HG02678 (cell line): ENCODE results near the gene CROCC2.

Experiments used
- ATAC-seq: cut with Tn5 transposase; IDR thresholded peaks from one replicate; pipeline ENCODE4 v1.9.1; 2021; ENCODE audit warnings: mild to moderate bottlenecking, moderate library complexity; ENCODE audit not compliant: unreplicated experiment

Gene CROCC2

DNA sequence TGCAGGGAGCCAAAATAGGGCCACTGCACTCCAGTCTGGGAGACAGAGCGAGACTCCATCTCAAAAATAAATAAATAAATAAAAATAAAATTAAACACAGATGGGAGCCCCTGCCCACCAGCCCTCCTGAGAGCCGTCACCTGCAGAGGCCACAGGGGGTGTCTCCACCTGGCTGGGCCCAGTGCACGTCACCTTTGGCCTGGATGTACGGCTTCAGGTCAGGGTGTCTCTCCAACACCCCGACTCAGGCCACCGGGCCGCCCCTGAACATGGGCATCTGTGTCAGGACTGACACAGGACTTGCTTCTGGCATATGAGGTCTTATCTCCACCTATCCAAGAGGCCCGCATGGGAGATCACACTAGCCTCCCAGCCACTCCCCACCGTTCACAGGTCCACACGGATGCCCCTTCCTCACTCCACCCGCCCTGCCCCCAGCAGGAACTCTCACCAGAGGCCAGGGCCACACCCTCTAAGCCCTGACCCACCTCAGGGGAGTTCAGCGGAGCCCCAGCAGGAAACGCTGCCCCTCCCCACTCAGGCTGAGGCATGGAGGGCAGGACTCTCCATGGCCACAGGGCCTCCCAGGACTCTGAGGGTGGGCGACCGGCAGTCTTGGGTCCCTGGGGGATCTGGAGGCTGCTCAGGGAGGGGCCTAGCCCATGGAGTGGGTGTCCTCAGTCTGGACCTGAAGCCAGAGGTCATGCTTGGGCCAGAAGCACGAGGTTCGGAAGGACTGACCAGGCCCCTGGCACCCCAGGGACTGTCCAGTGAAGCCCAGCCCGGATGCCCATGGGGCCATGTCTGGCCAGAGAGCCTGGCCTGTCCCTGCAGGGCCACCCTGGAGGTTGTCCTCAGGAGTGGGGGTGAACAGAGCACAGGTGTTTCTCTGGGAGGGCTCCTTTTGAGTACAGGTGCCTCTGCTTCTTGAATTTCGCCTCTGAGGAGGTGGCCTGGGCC is 1.6 kb upstream of the CROCC2 start:
- no peak for ATAC-seq

DNA sequence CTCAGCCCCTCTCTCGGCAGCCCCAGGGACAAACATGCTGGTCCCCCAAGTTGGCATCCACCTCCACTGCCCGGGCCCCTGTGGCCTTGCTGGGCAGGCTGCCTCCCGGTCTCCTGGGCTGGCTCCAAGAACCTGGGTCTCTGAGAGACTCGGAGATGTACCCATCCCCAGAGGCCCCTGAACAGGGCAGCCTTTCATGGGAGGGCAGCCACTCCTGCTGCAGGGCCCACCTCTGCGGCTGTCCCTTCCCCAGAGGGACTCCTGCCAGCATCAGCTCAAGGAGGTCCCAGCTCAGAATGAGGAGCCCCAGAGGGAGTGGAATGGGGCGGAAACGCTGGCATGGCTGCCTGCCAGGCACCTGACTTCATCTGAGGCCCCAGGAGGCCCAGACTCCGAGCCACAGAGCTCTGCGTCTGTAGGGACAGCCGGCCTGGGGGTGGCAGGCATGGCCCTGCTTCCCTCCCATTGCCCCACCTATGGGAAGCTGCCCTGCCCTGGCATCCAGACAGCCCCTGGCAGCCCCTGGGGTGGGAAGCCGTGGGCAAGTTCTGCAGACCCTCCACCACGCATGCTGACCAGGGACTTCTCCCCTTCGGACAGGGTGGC is 857 bp upstream of the CROCC2 start:
- ATAC-seq: no peak

DNA sequence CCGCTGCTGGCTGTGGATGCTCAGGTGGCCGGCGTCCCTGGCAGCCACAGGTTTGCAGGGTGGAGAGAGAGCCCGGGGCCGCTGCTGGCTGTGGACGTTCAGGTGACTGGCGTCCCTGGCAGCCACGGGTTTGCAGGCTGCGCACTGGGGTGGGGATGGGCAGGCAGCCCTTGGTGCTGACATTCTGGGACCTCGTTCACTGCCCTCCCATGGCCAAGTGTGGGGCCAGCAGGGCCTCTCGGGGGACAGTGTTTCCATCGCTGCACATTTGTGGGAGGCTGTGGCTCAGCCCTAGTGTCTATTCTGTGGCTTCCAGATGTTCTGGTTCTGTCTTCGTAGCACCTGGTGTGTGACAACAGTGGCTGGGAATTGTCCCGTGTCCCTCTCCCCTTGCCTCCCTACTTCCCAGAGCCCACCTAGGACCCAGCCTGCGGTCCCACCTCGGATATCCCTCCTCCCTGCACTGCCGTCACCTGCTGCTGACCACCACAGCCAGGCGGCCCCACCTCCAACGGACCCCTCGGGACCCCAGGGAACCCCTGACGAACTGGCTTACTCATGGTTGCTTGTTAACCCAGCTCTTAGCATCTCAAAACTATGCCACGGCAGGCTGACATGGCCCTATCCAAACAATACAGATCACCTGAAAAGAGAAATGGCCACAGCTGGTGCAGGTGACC is 915 bp downstream of the CROCC2 start:
- ATAC-seq: no peak

DNA sequence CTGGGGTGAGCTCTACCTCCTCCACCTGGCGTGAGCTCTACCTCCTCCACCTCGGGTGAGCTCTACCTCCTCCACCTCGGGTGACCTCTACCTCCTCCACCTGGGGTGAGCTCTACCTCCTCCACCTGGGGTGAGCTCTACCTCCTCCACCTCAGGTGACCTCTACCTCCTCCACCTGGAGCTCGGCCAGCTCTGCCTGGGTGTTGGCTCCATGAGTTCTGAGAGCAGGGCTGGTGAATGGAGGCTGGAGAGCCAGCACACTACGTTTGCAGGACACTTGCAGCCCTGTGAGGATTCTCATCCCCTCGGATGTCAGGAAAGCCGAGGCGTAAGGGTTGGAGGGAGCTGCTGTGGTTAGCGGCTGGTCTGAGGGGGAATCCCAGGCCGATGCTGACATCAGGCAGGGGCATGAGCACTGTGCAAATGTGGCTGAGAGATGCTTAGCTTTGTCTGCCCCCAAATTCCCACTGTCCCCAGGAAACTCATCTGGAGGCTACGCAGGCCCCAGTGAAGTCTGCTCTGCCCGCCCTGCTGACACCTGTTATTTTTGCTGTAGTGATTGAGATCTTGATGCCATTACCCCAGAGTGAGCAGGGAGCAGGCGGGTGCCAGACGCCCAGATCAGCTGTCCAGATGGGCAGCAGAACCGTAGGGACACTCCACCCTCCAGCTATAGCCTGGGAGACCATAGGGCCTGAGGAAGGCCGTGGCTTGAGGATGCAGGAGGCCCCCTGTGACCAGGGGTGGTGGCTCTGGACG is 3.3 kb downstream of the CROCC2 start:
- ATAC-seq: no peak

DNA sequence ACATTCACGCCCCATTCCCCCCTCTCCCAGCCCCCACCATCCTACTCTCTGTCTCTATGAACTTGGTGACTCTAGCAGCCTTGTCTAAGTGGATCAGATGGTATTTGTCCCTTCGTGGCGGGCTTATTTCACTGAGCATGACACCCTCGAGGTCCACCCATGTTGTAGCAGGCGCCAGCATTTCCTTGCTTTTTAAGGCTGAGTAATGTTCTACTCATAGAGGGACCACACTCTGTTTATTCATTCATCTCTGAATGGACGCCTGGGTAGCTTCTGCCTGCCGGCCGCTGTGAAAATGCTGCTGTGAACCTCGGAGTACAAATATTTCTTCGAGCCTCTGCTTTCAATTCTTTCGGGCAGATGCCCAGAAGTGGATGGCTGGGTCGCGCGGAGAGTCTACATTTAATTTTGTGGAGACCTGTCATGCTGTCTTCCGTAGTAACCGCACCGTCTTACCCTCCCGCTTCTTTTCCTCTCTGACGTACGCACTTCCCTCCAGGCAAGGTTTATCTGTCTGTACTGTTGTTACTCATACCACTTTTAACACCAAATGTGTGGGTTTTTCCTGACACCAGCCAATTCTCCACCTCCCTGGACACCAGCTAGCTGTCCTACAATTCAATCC is 5.6 kb downstream of the CROCC2 start:
- no peak for ATAC-seq

DNA sequence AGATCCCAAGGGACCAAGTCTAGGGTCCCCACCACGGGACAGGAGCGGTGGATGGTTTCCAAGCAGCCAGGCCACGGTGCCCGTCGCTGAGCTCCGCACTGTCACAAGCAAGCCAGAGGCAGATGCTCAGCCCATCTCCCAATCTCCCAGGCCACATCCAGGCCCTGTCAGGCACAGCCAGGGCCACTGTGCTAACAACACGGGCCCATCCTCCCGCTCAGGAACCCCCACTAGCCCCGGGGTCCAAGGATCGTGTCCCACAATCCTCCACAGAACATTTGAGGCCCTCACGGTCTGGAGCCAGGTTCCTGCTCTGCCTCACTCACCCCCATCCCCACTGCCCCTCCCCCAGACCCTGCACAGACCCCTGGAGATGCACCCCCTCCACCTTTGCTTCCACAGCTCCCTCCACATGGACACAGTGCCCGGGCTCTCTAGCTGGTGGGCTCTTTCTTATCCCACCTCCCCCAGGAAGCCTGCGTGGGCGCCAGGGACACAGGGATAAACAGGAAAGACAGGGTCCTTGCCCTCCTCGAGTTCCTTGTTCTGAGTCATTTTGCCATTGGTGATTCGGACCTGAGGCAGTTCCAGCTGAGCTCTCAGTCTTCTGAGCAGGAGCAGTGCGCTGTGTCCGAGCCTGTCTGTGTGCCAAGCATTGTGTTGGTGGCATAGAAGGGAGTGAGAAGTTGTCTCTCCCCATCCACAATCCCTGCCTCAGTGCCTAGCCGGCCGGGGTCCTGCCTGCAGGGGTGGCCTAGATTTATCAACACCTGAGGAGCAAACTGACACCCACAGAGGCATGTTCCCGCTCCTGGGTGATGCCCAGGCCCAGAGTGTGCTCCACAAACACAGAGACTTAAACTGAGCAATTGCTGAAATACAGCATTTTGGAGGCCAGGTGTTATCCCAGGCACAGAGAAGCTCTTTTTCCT is 7.0 kb downstream of the CROCC2 start:
- ATAC-seq: no peak

DNA sequence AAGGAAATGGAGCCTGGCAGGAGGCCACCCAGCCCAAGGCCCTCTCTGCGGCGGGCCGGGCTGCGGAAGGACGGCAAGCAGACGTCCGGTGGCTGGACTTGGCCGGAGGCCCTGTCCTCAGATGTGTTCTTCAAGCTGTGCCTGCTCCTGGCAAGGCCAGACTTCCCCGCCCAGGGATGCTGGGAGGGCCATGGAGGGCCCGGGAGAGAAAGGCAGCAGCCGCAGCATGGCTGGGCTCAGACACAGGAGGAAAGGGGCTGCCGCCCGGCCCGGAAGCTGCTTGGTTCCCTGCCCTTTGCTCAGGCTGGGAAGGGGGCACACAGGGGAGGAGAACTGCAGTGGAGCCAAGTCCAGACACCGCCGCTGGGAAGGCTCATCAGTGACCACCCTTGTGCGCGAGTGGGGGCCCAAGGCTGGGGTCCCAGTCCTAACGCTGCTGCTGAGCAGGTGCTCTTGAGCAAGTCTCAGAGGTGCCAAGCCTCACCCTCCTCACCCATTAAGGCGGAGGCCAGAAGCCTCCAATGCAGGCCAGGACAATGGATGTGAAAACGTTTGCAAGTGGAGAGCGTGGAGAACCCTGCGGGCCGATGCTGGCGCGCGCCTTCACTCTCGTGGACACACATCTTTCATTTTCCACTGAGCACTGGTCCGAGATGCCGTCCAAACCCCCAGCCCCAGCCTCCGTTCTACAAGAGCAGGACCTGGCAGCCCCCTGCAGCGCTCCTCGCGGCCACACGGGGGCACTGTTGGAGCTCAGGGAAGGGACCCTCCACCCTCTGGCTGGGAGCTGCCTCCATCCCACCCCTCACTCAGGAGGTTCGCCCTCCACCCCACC is 7.9 kb downstream of the CROCC2 start:
- ATAC-seq: no peak

DNA sequence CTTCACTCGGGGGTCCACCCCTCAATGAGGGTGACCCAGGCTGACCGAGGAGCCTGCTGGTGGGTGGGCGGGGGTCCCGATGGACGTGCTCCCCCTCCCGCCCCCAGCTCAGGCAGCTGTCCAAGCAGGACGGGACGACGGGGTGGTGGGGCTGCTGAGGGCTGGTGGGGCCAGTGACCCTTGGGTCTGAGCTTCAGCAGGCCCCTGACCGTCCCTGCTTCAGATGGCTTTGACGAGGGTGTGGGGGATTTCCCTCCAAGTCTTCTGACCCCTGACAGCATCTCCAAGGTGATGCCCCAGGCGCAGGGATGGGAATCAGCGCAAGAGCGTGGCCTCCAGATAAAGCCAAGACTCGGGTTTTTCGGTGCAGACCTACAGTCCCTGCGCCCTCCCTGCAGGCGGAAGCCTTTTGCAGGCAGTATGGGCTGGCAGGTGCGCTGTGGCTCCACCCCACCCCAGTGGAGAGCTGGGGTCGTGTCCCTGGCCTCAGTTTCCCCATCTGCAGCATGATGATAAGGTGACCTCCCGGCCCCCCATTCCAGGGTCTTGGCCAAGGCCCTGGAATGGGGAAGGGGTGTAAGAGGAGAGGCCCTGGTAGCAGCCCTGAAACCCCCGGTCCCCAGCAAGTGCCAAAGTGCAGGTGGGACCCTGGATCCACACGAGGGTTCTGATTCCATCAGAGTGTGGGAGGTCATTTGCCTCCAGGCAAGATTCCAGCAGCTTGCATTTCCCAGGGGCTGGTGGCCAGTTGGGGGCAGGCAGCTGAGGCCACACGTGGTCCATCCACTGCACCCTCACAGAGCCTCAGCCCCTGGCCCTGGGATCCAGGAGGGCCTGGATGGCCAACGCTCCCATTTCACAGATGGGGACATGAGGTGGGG is 8.7 kb downstream of the CROCC2 start:
- no peak for ATAC-seq

DNA sequence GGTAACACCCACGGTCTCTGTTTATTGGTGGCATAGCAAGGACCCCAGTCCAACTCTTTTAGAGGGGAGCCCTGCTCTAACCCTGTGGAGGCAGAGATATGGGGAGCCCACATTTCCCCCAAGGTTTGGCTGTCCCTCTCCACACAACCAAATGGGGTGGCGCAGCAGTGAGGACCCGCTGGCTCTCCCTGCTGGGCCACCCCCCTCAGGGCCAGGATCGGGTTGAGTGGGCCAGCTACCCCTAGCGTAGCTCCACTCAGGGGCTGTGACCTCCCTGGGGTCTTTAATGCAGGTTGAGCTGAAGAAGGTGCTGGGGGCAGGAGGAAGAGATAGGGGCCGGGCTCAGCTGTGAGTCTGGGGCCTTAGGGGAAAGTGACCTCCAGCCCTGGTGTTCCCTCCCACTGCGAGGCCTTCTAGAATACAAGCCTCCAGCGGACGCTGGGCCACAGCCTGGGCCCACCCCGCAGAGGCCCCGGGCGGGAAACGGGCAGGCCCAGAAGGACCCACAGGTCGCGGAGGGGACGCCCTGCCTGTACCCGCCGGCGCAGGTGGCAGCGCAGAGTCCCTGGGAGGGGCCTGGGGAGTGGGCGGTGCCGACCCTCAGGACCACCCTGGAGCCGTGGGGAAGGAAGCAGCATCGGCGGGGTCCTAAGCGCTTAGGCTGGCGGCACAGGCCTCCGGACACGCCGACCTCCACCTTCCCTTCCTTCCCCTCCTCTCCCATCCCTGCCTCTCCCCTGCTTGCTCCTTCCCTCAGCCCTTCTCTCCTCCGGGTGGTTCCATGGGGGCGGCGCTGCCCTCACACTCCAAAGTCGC is 9.6 kb downstream of the CROCC2 start:
- no peak for ATAC-seq

DNA sequence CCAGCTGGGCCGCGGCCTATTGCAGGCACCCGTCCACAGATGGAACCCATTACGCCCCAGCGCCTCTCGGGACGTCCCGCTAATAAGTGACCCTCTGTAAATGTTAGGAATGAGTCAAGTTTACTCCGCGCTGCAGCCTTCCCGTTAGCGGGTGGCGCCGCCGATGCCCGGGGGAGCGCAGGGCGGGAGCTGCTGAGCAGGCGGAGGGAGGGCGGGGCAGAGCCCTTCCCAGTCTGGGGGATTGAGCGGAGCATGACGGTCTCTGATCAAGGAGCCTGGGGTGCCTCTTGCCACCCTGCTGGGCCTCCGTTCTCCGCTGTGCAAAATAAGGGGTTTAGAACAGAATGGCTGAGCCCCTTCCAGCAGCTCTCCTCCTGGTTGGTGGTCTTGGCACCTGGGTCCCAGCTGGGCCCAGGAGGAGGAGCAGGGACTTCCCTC is 10.5 kb downstream of the CROCC2 start:
- ATAC-seq: no peak

DNA sequence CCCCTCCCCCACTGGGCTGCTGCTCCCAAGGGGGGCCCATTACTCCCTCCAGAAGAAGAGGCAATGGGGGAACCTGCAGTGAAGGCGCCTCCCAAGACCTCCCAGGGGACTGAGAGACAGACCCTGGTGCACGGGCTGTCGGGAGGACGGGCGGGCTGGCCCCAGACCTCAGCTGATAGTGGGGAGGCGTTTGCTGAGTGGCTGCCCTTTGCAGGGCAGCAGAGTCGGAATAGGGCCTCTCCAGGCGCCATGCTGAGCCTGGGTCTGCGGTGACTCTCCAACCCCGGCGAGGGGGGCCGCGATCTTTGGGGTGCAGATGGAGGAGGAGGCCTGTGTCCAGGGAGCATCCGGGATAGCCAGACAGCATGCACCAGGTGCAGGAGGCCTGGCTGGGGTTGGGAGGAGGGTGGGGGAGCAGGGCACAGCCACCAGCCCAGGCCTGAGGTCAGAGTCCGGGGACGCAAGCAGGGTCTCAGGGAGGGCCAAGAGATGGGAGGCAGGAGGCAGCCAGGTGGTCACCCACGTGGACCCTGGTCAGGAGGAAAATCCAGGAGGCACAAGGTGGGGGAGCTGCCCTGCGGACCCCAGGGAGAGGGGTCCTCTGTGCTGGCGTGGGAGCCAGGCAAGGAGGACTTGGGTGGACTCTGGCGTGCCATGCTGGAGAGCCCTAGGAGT is 11.0 kb downstream of the CROCC2 start:
- ATAC-seq: no peak

DNA sequence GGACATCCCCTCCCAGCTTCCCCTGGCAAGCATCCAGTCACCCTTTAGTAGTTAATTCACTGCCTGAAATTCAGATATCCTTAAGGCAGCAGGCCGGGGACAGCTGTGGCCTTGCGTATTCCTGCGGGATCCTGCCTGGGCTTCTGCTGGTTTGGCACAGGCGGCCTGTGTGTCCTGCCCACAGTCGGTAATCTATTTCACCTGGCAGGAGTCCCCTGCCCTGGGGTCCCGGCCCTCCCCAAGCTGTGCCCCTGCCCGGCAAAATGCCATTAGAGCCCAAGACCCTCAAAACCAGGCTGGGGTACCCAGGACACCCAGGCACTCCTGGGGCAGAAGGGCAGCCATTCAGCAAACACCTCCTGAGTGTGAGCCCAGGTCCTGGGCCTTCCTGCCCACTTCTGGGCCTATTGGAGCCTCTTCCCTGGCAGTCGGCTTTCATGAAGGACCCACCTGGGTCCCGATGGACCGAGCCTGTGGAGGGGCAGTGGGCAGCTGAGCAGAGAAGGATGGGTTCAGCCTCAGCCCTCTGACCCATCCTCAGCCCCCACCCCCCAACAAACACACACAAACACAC is 11.6 kb downstream of the CROCC2 start:
- ATAC-seq: no peak

DNA sequence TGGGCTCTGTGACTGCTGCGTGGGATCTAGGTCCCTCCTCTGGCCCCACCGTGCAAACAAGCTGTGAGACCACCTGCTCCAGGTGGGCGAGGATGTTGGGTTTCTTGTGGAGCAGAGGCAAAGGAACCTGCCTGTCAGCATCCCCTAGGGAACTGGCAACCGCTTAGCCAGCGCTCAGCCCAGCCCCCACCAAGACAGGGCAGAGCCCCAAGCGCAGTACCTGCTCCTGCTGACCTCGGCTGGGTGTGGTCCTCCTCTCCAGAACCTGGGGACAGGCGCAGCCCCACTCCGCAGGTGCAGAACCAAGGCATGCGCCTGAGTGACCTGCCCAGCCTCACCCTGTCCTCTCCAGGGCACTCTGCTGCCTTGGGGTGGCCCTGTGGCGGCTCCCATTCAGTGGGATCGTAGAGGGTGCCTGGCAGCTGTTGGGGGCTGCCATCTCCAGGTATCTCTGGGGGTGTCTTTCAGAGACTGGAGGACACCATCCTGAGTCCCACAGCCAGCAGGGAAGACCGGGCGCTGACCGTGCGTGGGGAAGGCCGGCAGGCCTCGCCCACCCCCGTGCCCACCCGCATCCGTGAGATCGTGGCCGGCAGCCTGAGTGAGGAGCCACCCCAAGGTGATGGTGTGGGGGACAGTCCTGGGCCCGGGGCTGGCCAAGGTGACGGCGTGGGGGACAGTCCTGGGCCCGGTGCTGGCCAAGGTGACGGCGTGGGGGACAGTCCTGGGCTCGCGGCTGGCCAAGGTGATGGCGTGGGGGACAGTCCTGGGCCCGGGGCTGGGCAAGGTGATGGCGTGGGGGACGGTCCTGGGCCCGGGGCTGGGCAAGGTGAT is 12.3 kb downstream of the CROCC2 start:
- ATAC-seq: no peak

DNA sequence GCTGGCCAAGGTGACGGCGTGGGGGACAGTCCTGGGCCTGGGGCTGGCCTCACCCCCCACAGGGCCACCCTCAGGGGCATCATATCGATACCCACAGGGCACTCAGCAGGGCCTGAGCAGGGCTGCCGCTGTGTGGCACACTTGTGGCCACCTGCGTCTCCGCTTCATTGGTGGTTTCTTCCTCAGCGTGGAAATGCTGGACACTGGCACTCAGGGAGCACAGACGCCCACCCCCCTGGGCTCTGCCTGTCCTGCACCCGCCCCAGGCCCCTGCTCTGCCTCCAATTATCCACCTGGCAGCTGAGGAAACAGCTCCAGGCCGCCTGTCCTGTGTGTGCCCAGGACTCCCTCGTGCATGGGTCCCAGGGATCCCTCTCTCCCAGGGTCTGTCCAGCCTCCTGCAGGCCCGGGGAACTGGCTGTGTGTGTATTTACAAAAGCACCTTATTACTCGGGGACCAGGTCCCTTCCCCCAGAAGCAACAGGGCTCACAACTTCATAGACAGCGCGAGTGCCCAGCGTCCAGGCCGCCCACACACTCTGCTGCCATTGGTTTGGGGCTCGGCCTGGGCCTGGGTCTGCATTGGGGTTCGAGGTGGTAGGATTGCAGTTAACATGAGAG is 13.1 kb downstream of the CROCC2 start:
- no peak for ATAC-seq
